ENCODE measurements around the gene CCDC17. TPM values are rescaled to one million over a fixed set of nuclear protein-coding genes. Genes with fewer than 3 reads are reported as not detected.

The CCDC17 gene
- total RNA-seq, 1 experiment from 2014 or later, result 1.9 TPM

DNA sequence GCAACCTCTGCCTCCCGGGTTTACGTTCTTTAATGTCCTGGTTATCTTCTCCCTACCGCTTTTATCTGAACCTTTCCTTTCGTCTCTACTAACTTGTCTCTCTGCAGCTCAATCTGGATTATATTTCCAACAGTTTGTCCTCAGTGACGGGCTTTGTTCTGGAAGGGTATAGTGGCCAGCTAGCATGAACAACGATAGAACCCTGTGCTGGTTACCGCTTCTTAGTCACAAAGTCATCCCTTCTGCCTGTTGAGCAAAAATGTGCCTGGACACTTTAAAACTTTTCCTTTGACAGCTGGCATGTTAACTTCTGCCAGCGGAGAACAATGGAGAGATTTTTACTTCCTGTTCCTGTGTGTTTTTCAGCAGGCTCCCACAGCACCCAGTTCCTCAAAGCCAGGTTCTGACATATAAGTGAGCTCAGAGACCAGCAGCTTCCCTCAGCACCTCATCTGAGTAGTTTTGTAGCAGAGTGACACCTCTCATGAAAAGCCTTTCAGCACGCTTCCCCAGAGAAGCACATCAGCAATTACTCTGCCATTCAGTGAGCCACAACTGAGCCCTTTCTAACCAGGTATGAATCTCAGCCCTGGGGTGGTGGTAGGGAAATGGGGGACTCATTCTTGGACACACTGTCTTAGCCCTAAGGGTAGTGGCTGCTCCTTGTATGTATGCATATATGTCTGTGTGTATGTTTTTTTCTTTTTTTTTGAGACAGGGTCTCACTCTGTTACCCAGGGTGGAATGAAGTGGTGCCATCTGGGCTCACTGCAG lies 23.6 kb upstream of the CCDC17 start:
- intact Hi-C loops (cut with micrococcal nuclease), result no loop called here
- no peak for DNase-seq
- CTCF ChIA-PET, result no interaction called here

DNA sequence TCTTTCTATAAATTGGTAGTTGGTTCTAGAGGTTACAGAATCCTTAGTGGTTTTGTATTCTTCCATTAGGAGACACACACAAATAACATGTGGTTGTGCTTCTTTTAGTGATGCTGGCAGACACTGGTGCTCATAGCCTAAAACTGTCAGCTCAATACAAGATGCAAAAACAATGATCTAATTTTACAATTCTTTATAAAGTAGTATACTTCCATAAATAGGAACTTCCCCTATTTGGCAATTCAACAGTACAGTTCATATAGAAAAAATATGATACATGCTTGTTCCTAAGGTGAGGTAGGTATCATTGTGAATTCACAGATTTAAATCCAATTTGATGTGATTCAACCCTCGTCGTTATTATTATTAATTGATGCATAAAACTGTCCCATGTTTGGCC lies 20.8 kb upstream of the CCDC17 start:
- Histone ChIP-seq H3K79me2 (ENCODE audit: low read length) (no peaks in the 10 kb centered on the region; the same call in 1 of the 2 replicates), H3K4me1 (ENCODE audit: insufficient read depth, low read length) (no peaks in the 10 kb centered on the region), H3K9me2 (replicated peaks; ENCODE audit: low read length) (no peaks in the 10 kb centered on the region), H3K9ac (ENCODE audit: low read length) (no peak overlapping the region), H3K36me3 (ENCODE audit: low read depth, low read length) (peaks cover 45% of the 10 kb centered on the region), H2AFZ (ENCODE audit: low read length) (no peak overlapping the region), H3K9me3 (ENCODE audit: low read length) (no peaks in the 10 kb centered on the region), H3F3A (ENCODE audit: low read length, unreplicated experiment) (peaks cover 6% of the 10 kb centered on the region), H4K20me1 (ENCODE audit: low read length) (no peaks in the 10 kb centered on the region), H3K27me3 (ENCODE audit: low read length) (no peaks in the 10 kb centered on the region), H3K4me3 (ENCODE audit: low read length) (no peak overlapping the region), H3K27ac (ENCODE audit: low read length) (no peak overlapping the region), H3K4me2 (ENCODE audit: low read length) (no peak overlapping the region)
- DNase-seq (no peak), ATAC-seq (peak; percentile 11; the same call in 1 of the 2 replicates)
- ChIA-PET CTCF (no interaction called here), POLR2A (ENCODE audit: unreplicated experiment) (interaction anchor here (0.6 kb wide), 1 partner anchor 63 kb away, joined by 9 read pairs; no protein-coding TSS in a partner anchor)
- TF ChIP-seq EZH2 (IDR thresholded peaks at IDR 0.05; ENCODE audit: low read length, unreplicated experiment) (no peak), EZH2phosphoT487 (IDR thresholded peaks at IDR 0.05; ENCODE audit: borderline replicate concordance, low read length) (no peak)
- TF ChIP-seq, protein P1, sequence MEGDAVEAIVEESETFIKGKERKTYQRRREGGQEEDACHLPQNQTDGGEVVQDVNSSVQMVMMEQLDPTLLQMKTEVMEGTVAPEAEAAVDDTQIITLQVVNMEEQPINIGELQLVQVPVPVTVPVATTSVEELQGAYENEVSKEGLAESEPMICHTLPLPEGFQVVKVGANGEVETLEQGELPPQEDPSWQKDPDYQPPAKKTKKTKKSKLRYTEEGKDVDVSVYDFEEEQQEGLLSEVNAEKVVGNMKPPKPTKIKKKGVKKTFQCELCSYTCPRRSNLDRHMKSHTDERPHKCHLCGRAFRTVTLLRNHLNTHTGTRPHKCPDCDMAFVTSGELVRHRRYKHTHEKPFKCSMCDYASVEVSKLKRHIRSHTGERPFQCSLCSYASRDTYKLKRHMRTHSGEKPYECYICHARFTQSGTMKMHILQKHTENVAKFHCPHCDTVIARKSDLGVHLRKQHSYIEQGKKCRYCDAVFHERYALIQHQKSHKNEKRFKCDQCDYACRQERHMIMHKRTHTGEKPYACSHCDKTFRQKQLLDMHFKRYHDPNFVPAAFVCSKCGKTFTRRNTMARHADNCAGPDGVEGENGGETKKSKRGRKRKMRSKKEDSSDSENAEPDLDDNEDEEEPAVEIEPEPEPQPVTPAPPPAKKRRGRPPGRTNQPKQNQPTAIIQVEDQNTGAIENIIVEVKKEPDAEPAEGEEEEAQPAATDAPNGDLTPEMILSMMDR (conservative IDR thresholded peaks at IDR 0.05; ENCODE audit: low read depth, low read length), result no peak
- intact Hi-C loops (cut with micrococcal nuclease), result loop anchor here (1.0 to 5.0 kb wide), 3 partner anchors 43 to 237 kb away; partner anchors contain the start of genes GPBP1L1, MAST2 and TMEM69
- no TSS peak for BruUV-seq (replicated peaks)

More for the DNA sequence above, 23.6 kb upstream of the CCDC17 start:
- Histone ChIP-seq H3K4me2 (ENCODE audit: low read length) (no peak overlapping the region), H3K4me1 (ENCODE audit: insufficient read depth, low read length) (no peaks in the 10 kb centered on the region), H4K20me1 (ENCODE audit: low read length) (no peaks in the 10 kb centered on the region), H3K9me3 (ENCODE audit: low read length) (no peaks in the 10 kb centered on the region), H3F3A (ENCODE audit: low read length, unreplicated experiment) (peaks cover 8% of the 10 kb centered on the region), H3K9ac (ENCODE audit: low read length) (no peak overlapping the region), H2AFZ (ENCODE audit: low read length) (no peak overlapping the region), H3K36me3 (ENCODE audit: low read depth, low read length) (peaks cover 48% of the 10 kb centered on the region; the same call in 1 of the 2 replicates), H3K27me3 (ENCODE audit: low read length) (no peaks in the 10 kb centered on the region), H3K4me3 (ENCODE audit: low read length) (no peak overlapping the region), H3K27ac (ENCODE audit: low read length) (no peak overlapping the region), H3K79me2 (ENCODE audit: low read length) (peaks cover 5% of the 10 kb centered on the region; the same call in 1 of the 2 replicates), H3K9me2 (replicated peaks; ENCODE audit: low read length) (no peaks in the 10 kb centered on the region)
- POLR2A ChIA-PET (ENCODE audit: unreplicated experiment), result no interaction called here
- TF ChIP-seq EZH2phosphoT487 (IDR thresholded peaks at IDR 0.05; ENCODE audit: borderline replicate concordance, low read length) (no peak), EZH2 (IDR thresholded peaks at IDR 0.05; ENCODE audit: low read length, unreplicated experiment) (no peak)
- TF ChIP-seq, protein P1 (conservative IDR thresholded peaks at IDR 0.05; ENCODE audit: low read depth, low read length), result no peak
- no peak for ATAC-seq
- no TSS peak for BruUV-seq (replicated peaks)

DNA sequence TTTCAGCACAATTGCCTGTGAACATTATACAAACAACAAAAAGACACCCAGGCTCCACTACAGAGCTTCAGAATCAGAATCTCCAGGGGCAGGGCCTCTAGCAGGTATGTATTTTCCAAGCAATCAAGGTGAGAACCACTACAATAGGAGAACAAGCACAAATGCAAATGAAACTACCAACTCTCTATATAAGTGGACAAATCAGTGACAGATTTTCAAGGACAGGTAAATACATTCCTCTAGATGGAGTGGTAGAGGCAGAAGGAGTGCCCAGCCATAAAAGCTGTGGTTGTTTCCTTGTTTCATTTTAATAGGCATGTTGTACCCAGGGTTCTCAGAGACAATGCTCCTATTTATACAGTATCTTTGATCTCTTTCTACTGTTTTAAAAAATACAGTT lies 20.1 kb upstream of the CCDC17 start:
- H4K20me1 ChIP-seq (ENCODE audit: low read length), result no peaks in the 10 kb centered on the region
- H3K9me2 ChIP-seq (replicated peaks; ENCODE audit: low read length), result no peaks in the 10 kb centered on the region
- H3F3A ChIP-seq (ENCODE audit: low read length, unreplicated experiment), result peaks cover 6% of the 10 kb centered on the region
- BruUV-seq (replicated peaks), result no TSS peak
- H3K9ac ChIP-seq (ENCODE audit: low read length), result no peak overlapping the region
- H3K9me3 ChIP-seq (ENCODE audit: low read length), result no peaks in the 10 kb centered on the region
- no peak overlapping the region for H2AFZ ChIP-seq (ENCODE audit: low read length)
- H3K4me3 ChIP-seq (ENCODE audit: low read length), result no peak overlapping the region
- no peak overlapping the region for H3K27ac ChIP-seq (ENCODE audit: low read length)
- intact Hi-C loops (cut with micrococcal nuclease), result loop anchor here (1.0 to 5.0 kb wide), 3 partner anchors 43 to 237 kb away; partner anchors contain the start of genes GPBP1L1, MAST2 and TMEM69
- CTCF ChIA-PET, result no interaction called here
- TF ChIP-seq EZH2phosphoT487 (IDR thresholded peaks at IDR 0.05; ENCODE audit: borderline replicate concordance, low read length), result no peak
- TF ChIP-seq, protein P1 (conservative IDR thresholded peaks at IDR 0.05; ENCODE audit: low read depth, low read length), result peak; percentile 52
- no peak for TF ChIP-seq EZH2 (IDR thresholded peaks at IDR 0.05; ENCODE audit: low read length, unreplicated experiment)
- H3K36me3 ChIP-seq (ENCODE audit: low read depth, low read length), result peaks cover 43% of the 10 kb centered on the region
- no peak overlapping the region for H3K4me2 ChIP-seq (ENCODE audit: low read length)
- H3K79me2 ChIP-seq (ENCODE audit: low read length), result no peaks in the 10 kb centered on the region; the same call in 1 of the 2 replicates
- POLR2A ChIA-PET (ENCODE audit: unreplicated experiment), result interaction anchor here (0.6 kb wide), 3 partner anchors 41 to 177 kb away, joined by 6 to 21 read pairs (median 9); no protein-coding TSS in a partner anchor
- peak; percentile 95 for ATAC-seq
- H3K27me3 ChIP-seq (ENCODE audit: low read length), result no peaks in the 10 kb centered on the region
- DNase-seq, result peak; percentile 43
- H3K4me1 ChIP-seq (ENCODE audit: insufficient read depth, low read length), result no peaks in the 10 kb centered on the region

All from PC-3 (cell line).